Measurements from ENCODE around the gene WDFY3. TPM values are rescaled to one million over a fixed set of nuclear protein-coding genes. Genes with fewer than 3 reads are reported as not detected.

Gene WDFY3, protein sequence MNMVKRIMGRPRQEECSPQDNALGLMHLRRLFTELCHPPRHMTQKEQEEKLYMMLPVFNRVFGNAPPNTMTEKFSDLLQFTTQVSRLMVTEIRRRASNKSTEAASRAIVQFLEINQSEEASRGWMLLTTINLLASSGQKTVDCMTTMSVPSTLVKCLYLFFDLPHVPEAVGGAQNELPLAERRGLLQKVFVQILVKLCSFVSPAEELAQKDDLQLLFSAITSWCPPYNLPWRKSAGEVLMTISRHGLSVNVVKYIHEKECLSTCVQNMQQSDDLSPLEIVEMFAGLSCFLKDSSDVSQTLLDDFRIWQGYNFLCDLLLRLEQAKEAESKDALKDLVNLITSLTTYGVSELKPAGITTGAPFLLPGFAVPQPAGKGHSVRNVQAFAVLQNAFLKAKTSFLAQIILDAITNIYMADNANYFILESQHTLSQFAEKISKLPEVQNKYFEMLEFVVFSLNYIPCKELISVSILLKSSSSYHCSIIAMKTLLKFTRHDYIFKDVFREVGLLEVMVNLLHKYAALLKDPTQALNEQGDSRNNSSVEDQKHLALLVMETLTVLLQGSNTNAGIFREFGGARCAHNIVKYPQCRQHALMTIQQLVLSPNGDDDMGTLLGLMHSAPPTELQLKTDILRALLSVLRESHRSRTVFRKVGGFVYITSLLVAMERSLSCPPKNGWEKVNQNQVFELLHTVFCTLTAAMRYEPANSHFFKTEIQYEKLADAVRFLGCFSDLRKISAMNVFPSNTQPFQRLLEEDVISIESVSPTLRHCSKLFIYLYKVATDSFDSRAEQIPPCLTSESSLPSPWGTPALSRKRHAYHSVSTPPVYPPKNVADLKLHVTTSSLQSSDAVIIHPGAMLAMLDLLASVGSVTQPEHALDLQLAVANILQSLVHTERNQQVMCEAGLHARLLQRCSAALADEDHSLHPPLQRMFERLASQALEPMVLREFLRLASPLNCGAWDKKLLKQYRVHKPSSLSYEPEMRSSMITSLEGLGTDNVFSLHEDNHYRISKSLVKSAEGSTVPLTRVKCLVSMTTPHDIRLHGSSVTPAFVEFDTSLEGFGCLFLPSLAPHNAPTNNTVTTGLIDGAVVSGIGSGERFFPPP (N-terminal part only)
- 18.4 TPM for polyA plus RNA-seq (2013, experiment 1 of 2)
- 18.3 TPM for polyA plus RNA-seq (2013, experiment 2 of 2)

GRCh38 chr4:84966382-84967242 is at the start of gene WDFY3:
Gene WDFY3 (minus strand): TSS chr4:84966690. CDS start chr4:84860591, 106,099 bp downstream.
- peak within 1 kb of the TSS; percentile 85 for H3K4me3 ChIP-seq (ENCODE audit: low read length)

DNA sequence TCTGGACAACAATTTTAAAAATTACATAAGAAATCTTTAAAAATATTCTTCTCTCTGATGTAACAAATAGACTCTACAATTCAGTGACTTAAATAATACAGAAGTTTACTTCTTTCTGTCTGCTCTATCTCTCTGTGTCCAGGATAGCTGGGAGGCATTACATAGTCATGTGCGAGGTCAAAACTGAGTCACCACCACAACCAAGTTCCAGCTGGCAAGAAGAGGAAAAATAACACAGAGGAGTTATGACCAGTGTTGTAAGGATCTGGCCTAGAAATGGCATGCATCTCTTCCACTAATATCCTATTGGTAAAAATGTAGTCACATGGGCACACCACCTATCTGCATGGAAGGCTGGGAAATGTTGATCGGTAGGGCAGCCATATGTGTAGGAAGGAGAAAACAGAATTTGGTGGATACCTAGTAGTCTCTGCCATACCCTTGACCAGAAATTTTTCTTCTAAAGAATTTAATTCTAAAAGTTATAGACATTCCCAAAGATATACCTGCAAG is 39.4 kb upstream of the WDFY3 start:
- Histone ChIP-seq H3K9ac (ENCODE audit: low read depth, low read length) (no peak overlapping the region), H3K36me3 (ENCODE audit: insufficient read depth, low read length) (no peaks in the 10 kb centered on the region), H3K9me3 (ENCODE audit: insufficient read depth, low read depth, low read length) (no peaks in the 10 kb centered on the region), H3K4me3 (ENCODE audit: low read length) (no peak overlapping the region), H3K27me3 (ENCODE audit: insufficient read depth, low read length) (no peaks in the 10 kb centered on the region), H3K4me1 (ENCODE audit: insufficient read depth, low read length) (no peaks in the 10 kb centered on the region), H3K27ac (ENCODE audit: low read depth, low read length) (no peak overlapping the region)
- 89% methylated on average over 2 of the region's 2 CpGs for WGBS

More at GRCh38 chr4:84966382-84967242, at the start of gene WDFY3:
- H3K27me3 ChIP-seq (ENCODE audit: insufficient read depth, low read length): no peaks in the 10 kb centered on the region
- H3K4me1 ChIP-seq (ENCODE audit: insufficient read depth, low read length): peaks cover 32% of the 10 kb centered on the region
- peak within 1 kb of the TSS; percentile 94 for H3K9ac ChIP-seq (ENCODE audit: low read depth, low read length)
- H3K36me3 ChIP-seq (ENCODE audit: insufficient read depth, low read length): no peaks in the 10 kb centered on the region; the same call in 1 of the 2 replicates
- H3K9me3 ChIP-seq (ENCODE audit: insufficient read depth, low read depth, low read length): no peaks in the 10 kb centered on the region
- H3K27ac ChIP-seq (ENCODE audit: low read depth, low read length): peak within 1 kb of the TSS; percentile 87
- WGBS: under 1% methylated on average over 58 of the region's 58 CpGs

DNA sequence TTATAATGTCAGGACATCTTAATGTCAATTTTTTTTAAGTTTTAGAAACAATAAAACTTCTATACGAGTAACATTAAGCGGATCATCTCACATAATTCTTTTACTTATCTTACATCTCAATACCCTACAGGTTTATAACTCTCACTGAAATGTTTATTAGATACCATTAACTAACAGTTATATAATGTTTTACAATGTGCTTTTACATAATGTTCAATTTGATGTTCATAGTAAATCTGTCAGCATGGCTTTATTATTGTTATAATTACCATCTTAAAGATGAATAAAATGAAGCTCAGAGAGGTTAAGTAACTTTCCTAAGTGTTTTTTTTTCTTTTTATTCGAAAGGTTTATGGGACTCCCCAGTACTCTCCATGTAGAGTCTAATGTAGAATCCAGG is 33.9 kb upstream of the WDFY3 start:
- Histone ChIP-seq H3K27me3 (ENCODE audit: insufficient read depth, low read length) (no peaks in the 10 kb centered on the region), H3K36me3 (ENCODE audit: insufficient read depth, low read length) (no peaks in the 10 kb centered on the region), H3K4me1 (ENCODE audit: insufficient read depth, low read length) (no peaks in the 10 kb centered on the region), H3K9me3 (ENCODE audit: insufficient read depth, low read depth, low read length) (no peaks in the 10 kb centered on the region), H3K4me3 (ENCODE audit: low read length) (no peak overlapping the region), H3K27ac (ENCODE audit: low read depth, low read length) (no peak overlapping the region), H3K9ac (ENCODE audit: low read depth, low read length) (no peak overlapping the region)
- 89% methylated on average over 2 of the region's 3 CpGs for WGBS

- Histone ChIP-seq H3K9me3 (ENCODE audit: insufficient read depth, low read depth, low read length) (no peaks in the 10 kb centered on the region), H3K27me3 (ENCODE audit: insufficient read depth, low read length) (no peaks in the 10 kb centered on the region), H3K27ac (ENCODE audit: low read depth, low read length) (no peak overlapping the region), H3K4me1 (ENCODE audit: insufficient read depth, low read length) (no peaks in the 10 kb centered on the region), H3K9ac (ENCODE audit: low read depth, low read length) (no peak overlapping the region), H3K4me3 (ENCODE audit: low read length) (no peak overlapping the region), H3K36me3 (ENCODE audit: insufficient read depth, low read length) (no peaks in the 10 kb centered on the region)
- WGBS: 83% methylated on average over 3 of the region's 3 CpGs
Observed at GRCh38 chr4:84995386-84995785, 28.9 kb upstream of the WDFY3 start.

DNA sequence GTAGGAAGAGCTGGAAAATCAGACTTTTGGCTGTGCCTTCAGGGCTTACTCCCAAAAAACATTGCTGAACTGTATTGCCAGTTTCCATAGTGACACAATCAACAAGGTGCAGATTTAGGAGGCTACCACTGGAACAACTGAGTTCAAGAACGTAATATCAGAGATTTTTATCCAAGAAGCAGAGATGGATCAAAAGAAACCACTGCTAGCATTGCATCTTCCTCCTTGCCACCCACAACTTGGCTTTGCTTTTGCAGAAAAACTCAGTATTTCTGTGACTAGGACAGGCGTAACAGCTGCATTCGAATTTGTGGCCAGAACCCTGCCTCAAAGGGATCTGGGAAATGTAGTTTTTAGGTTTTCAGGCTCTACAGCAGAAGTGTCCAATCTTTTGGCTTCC is 27.8 kb upstream of the WDFY3 start:
- H3K27me3 ChIP-seq (ENCODE audit: insufficient read depth, low read length): no peaks in the 10 kb centered on the region
- peak overlapping the region; percentile 55; the same call in 1 of the 2 replicates for H3K9ac ChIP-seq (ENCODE audit: low read depth, low read length)
- 64% methylated on average over 3 of the region's 3 CpGs for WGBS
- H3K9me3 ChIP-seq (ENCODE audit: insufficient read depth, low read depth, low read length): no peaks in the 10 kb centered on the region
- no peaks in the 10 kb centered on the region for H3K4me1 ChIP-seq (ENCODE audit: insufficient read depth, low read length)
- H3K36me3 ChIP-seq (ENCODE audit: insufficient read depth, low read length): no peaks in the 10 kb centered on the region
- H3K4me3 ChIP-seq (ENCODE audit: low read length): peak overlapping the region; percentile 17
- H3K27ac ChIP-seq (ENCODE audit: low read depth, low read length): no peak overlapping the region

DNA sequence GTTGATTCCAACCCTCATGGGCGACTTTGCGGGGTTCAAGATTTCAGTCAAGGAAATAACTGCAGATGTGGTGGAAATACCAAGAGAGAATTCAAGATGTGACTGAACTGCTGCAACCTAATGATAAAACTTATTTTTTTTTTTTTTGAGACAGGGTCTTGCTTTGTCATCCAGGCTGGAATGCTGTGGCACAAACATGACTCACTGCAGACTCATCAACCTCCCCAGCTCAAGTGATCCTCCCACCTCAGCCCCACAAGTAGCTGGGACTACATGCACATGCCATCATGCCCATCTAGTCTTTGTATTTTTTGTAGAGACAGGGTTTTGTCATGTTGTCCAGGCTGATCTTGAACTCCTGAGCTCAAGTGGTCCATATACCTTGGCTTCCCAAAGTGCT is 19.5 kb upstream of the WDFY3 start:
- 89% methylated on average over 2 of the region's 2 CpGs for WGBS
- no peak overlapping the region for H3K27ac ChIP-seq (ENCODE audit: low read depth, low read length)
- no peaks in the 10 kb centered on the region for H3K27me3 ChIP-seq (ENCODE audit: insufficient read depth, low read length)
- H3K9ac ChIP-seq (ENCODE audit: low read depth, low read length): no peak overlapping the region
- H3K9me3 ChIP-seq (ENCODE audit: insufficient read depth, low read depth, low read length): peaks cover 17% of the 10 kb centered on the region
- no peak overlapping the region for H3K4me3 ChIP-seq (ENCODE audit: low read length)
- no peaks in the 10 kb centered on the region for H3K36me3 ChIP-seq (ENCODE audit: insufficient read depth, low read length)
- no peaks in the 10 kb centered on the region for H3K4me1 ChIP-seq (ENCODE audit: insufficient read depth, low read length)

- Histone ChIP-seq H3K9me3 (ENCODE audit: insufficient read depth, low read depth, low read length) (no peaks in the 10 kb centered on the region), H3K27ac (ENCODE audit: low read depth, low read length) (no peak overlapping the region), H3K9ac (ENCODE audit: low read depth, low read length) (no peak overlapping the region), H3K36me3 (ENCODE audit: insufficient read depth, low read length) (no peaks in the 10 kb centered on the region), H3K4me3 (ENCODE audit: low read length) (no peak overlapping the region), H3K4me1 (ENCODE audit: insufficient read depth, low read length) (no peaks in the 10 kb centered on the region), H3K27me3 (ENCODE audit: insufficient read depth, low read length) (no peaks in the 10 kb centered on the region)
Observed at GRCh38 chr4:84977396-84977795, 10.9 kb upstream of the WDFY3 start.

- no peaks in the 10 kb centered on the region for H3K27me3 ChIP-seq (ENCODE audit: insufficient read depth, low read length)
- no peaks in the 10 kb centered on the region for H3K36me3 ChIP-seq (ENCODE audit: insufficient read depth, low read length)
- H3K9ac ChIP-seq (ENCODE audit: low read depth, low read length): no peak overlapping the region
Observed at GRCh38 chr4:84973856-84974255, 7.4 kb upstream of the WDFY3 start.

GRCh38 chr4:84971319-84971932 is 4.9 kb upstream of the WDFY3 start:
- H3K4me1 ChIP-seq (ENCODE audit: insufficient read depth, low read length): peaks cover 18% of the 10 kb centered on the region

More at GRCh38 chr4:84973856-84974255, 7.4 kb upstream of the WDFY3 start:
- Histone ChIP-seq H3K4me3 (ENCODE audit: low read length) (no peak overlapping the region), H3K9me3 (ENCODE audit: insufficient read depth, low read depth, low read length) (no peaks in the 10 kb centered on the region), H3K27ac (ENCODE audit: low read depth, low read length) (no peak overlapping the region), H3K4me1 (ENCODE audit: insufficient read depth, low read length) (peaks cover 10% of the 10 kb centered on the region)

DNA sequence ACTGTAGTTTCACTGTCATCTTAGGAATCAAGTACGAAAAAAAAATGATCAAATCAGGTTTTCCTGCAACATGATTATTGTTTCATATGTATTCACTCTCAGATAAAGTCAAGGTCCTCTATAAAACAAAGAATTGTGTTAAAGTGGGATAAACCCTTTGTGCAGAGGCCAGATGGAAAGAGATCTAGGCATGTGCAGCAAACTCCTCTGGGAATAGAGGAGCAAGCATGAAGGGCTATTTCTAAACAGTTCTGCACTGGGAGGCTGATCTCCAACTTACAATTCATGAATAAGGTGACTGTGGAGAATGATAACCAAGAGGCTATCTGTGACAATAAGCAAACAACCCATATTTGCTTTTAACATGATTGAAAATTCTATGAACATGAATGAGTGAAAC is 2.4 kb upstream of the WDFY3 start:
- no peak overlapping the region for H3K9ac ChIP-seq (ENCODE audit: low read depth, low read length)
- no peak overlapping the region for H3K4me3 ChIP-seq (ENCODE audit: low read length)
- no peaks in the 10 kb centered on the region for H3K27me3 ChIP-seq (ENCODE audit: insufficient read depth, low read length)
- no peaks in the 10 kb centered on the region for H3K36me3 ChIP-seq (ENCODE audit: insufficient read depth, low read length)
- H3K4me1 ChIP-seq (ENCODE audit: insufficient read depth, low read length): peaks cover 27% of the 10 kb centered on the region
- no peaks in the 10 kb centered on the region for H3K9me3 ChIP-seq (ENCODE audit: insufficient read depth, low read depth, low read length)
- 100% methylated on average over 1 of the region's 1 CpG for WGBS
- no peak overlapping the region for H3K27ac ChIP-seq (ENCODE audit: low read depth, low read length)

More at GRCh38 chr4:84971319-84971932, 4.9 kb upstream of the WDFY3 start:
- Histone ChIP-seq H3K4me3 (ENCODE audit: low read length) (no peak overlapping the region), H3K9ac (ENCODE audit: low read depth, low read length) (no peak overlapping the region), H3K27me3 (ENCODE audit: insufficient read depth, low read length) (no peaks in the 10 kb centered on the region), H3K9me3 (ENCODE audit: insufficient read depth, low read depth, low read length) (no peaks in the 10 kb centered on the region), H3K36me3 (ENCODE audit: insufficient read depth, low read length) (no peaks in the 10 kb centered on the region), H3K27ac (ENCODE audit: low read depth, low read length) (no peak overlapping the region)
- WGBS: 36% methylated on average over 1 of the region's 3 CpGs
